Bone marrow (tissue), 2 donors: ENCODE data around the gene SLC17A7.

Experiments
- DNase-seq, 2 donors: peaks; one replicate each; lab custom pipeline; 2025; lab: John Stamatoyannopoulos, UW

Gene SLC17A7

GRCh38 chr19:49427339-49427738 is 14.0 kb downstream of the SLC17A7 start:
- DNase-seq: no peak

DNA sequence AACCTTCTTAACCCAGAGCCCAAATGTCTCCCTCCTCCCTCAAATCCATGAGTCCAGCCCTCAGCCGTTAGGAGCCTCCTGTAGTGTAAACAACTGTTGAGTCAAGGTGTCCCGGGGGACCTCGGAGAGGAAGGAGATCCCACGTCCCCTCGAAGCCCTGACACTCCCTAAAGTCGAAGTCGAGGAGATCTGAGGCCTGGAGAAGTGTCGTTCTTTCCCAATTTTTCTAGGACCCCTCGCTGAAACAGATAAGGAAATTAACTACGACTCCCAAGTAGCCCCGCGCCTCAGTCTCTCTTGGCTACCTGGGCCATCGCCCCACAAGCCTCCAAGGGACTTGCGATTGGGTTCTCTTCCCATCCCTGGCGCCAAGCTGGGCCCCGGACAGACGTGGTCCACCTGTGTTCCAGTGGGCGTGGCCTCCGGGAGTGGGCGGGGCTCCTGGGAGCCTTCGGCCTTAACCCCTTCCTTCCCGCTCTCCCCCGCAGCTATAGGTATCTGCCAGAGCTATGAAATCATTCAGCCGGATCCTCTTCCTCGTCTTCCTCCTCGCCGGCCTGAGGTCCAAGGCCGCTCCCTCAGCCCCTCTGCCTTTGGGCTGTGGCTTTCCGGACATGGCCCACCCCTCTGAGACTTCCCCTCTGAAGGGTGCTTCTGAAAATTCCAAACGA is 15.3 kb downstream of the SLC17A7 start:
- no peak for DNase-seq

GRCh38 chr19:49425178-49425577 is 16.1 kb downstream of the SLC17A7 start, which contains the start of gene GFY:
TSS of gene GFY (plus strand) at chr19:49425388. CDS start at chr19:49426431, 1,043 bp downstream.
- no peak for DNase-seq

- DNase-seq: no peak
These were observed 17.4 kb downstream of the SLC17A7 start for GRCh38 chr19:49423985-49424303.

- no peak for DNase-seq
These were observed 18.0 kb downstream of the SLC17A7 start, which contains the start of gene PTH2 for GRCh38 chr19:49423071-49423984. TSS of gene PTH2 (minus strand) at chr19:49423441. CDS start at chr19:49423339, 102 bp downstream.

- DNase-seq: peak in 1 of 2 donors; percentile 9
These were observed 18.8 kb downstream of the SLC17A7 start for GRCh38 chr19:49422407-49423070.

DNA sequence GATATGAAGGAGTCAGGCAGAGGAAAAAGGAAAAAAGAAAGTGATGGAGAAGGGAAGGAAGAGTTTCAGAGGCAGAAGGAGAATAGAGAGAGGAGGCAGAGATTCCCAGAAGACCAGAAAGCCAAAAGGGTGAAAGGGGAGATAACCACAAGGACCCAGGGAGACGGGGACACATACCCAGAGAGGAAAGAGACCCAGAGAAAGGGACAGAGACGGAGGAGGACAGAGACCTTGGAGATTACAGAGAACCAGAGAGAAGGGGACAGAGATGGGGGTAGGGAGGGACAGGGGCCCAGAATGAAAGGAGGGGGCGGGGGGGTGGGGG is 19.5 kb downstream of the SLC17A7 start:
- no peak for DNase-seq

- peak in 1 of 2 donors; percentile 15 for DNase-seq
These were observed 20.1 kb downstream of the SLC17A7 start for GRCh38 chr19:49421039-49421877.

GRCh38 chr19:49420227-49420626 is 21.1 kb downstream of the SLC17A7 start:
- DNase-seq: no peak

DNA sequence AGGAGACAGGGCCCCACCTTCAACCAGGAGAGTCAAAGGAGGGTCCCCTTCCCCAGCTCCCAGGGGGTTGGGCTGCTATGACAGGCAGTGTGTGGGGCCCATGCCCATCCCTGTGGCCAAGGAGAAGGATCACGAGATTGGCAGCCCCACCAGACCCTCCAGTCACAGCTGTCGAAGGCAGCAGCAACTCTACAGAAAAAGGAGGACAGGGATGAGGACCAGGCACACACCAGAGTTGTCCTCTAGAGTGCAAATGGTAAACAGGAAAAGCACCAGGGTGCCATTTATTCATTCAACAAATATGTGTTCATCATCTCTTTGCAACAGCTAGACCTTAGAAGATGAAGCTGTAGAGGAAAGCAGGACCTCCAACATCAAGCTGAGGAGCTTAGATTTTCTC is 22.2 kb downstream of the SLC17A7 start:
- DNase-seq: no peak

- DNase-seq: no peak
These were observed 22.8 kb downstream of the SLC17A7 start for GRCh38 chr19:49418511-49418910.

DNA sequence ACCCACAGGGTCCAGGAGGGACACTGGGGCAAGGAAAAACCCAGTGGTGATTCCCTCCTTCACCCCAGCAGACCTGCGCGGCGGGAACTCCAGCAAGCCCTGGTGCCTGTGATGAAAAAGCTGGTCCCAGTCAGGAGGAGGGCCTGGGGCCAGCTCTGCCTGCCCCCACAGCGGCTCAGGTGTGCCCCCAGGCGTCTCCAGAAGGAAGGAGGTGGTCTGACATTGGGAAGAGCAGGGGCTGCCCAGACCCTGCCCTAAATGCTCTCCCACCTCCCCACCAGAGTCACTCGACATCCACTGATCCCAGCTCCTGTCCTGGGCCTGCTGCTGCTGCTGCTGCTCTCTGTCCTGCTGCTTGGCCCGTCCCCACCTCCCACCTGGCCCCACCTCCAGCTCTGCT is 24.2 kb downstream of the SLC17A7 start:
- no peak for DNase-seq

- no peak for DNase-seq
These were observed 25.5 kb downstream of the SLC17A7 start for GRCh38 chr19:49415810-49416200.

DNA sequence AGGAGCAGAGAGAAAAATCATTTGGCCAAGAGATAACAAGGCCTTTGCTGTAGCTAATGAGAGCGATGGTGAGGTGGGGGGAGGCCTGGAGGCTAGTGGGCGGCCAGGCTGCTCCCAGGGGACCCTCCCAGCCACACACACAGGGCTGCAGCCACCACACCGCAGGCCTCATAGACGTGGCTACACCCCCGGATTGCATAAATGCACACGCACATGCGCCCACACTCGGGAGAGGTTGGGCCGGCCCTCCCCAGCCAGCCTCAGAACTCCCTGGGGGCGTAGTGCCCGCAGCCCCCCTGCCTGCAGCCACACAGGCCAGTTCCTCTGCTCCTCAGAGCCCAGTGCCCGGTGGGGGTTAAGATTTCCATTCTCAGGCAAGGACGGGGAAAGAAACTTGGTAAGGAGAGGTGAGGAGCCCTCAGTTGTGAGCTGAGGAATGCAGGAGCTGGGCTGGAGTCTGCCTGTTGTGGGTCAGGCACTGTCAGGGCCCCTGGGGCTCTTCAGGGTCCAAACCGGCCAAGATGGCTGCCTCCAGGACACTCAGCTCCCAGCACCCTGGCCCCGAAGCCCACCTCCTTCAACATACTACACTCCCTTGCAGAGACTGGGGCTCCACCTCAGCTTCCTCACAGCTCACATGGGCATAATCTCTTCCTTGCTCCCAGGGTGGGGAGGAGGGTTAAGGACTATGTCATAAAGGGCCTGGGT is 26.1 kb downstream of the SLC17A7 start:
- DNase-seq: no peak

DNA sequence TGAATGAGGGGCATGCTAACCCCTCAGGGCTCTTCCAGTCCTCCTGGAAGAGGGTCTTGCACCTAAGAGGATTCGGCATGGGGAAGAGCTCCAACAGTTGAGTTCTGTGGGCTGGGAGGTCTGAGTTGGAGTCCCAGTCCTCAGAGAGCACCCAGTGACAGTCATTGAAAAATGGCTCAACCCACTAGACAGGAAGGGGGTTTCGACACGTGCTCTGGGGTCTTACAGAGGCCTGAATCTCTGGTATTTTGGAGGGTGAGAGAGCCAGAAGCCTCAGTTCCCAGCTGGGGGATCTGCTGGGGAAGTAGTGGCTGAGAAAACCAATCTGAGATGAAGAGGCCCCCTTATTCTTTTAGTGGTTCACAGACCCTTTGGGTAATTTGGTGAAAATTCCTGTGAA is 27.1 kb downstream of the SLC17A7 start:
- DNase-seq: no peak

DNA sequence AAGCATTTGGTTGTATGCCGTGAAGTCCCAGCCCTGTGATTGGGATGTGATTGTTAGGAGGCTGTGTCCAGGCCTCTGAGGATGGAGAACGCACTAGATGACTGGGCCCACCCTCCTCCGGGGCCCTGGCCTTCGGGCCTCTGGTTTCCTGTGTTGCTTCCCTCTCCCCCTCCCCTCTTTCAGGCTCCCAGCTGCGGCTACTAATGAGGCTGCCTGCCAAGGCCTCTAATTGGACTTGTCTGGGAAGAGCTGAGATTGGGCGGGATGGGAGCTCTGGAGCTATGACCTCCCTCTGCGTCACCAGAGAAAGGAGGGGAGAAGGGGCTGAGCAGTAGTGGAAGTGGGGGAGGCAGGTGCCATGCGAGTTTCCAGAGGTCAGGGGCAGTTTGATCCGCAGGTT is 28.0 kb downstream of the SLC17A7 start:
- DNase-seq: no peak

DNA sequence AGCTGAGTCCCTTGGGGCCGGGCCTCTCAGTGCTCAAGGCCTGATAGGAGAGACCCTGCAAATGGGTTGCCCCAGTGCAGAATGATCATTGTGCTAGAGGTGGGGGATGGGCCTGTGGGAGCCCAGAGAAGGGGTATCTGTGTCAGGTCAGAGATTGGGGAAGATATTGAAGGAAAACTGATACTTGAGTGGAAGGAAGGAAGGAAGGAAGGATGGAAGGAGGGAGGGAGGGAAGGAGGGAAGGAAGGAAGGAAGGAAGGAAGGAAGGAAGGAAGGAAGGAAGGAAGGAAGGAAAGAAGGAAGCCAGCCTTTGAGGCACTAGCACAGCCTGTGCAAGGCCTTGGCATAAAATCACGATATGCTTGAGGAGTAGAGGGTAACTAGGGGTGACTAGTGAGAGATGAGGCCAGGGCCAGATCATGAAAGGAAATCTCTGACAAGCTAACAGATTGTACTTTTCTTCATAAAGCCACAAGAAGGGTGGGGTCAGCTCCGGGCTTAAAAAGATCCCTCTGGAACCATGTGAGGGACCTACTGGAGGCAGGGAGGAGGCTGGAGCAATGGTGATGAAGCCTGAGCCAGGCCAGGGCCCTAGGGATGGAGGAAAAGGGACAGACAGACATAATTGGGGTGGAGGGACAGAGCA is 29.5 kb downstream of the SLC17A7 start:
- DNase-seq: no peak

- no peak for DNase-seq
These were observed 31.8 kb downstream of the SLC17A7 start for GRCh38 chr19:49409441-49410029.

- no peak for DNase-seq
These were observed 32.4 kb downstream of the SLC17A7 start for GRCh38 chr19:49408816-49409440.

DNA sequence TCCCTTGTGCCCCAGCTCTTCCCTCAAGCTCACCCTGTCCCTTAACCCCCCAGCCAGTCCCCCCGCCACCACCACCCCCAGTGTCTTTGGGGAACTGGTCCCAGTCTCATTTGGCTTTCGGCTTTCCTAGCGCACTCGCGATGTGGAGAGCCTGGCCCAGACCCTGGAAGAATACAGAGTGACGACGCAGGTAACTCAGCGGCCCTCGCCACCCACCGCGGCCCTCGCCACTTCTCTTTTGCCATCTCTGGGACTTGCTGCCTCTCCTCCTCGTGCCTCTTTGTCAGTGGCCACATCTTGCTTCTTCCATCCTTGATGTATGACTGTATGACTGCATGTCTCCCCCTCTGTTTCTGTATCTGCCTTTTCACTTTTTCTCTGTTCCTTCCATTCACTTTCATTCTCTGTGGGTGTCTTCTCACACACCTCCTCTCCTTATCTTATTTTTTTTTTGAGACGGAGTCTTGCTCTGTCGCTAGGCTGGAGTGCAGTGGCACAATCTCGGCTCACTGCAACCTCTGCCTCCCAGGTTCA is 33.8 kb downstream of the SLC17A7 start:
- DNase-seq: no peak
